ENCODE results near the gene TNNC1. TPM values are rescaled to one million over a fixed set of nuclear protein-coding genes. Genes with fewer than 3 reads are reported as not detected.

The TNNC1 gene
- total and polyA plus RNA-seq, 2 of the 13 experiments (the other 11 are each of a cell fraction or from before 2014, with no cell fraction given): 11.8 to 36.4 TPM

DNA sequence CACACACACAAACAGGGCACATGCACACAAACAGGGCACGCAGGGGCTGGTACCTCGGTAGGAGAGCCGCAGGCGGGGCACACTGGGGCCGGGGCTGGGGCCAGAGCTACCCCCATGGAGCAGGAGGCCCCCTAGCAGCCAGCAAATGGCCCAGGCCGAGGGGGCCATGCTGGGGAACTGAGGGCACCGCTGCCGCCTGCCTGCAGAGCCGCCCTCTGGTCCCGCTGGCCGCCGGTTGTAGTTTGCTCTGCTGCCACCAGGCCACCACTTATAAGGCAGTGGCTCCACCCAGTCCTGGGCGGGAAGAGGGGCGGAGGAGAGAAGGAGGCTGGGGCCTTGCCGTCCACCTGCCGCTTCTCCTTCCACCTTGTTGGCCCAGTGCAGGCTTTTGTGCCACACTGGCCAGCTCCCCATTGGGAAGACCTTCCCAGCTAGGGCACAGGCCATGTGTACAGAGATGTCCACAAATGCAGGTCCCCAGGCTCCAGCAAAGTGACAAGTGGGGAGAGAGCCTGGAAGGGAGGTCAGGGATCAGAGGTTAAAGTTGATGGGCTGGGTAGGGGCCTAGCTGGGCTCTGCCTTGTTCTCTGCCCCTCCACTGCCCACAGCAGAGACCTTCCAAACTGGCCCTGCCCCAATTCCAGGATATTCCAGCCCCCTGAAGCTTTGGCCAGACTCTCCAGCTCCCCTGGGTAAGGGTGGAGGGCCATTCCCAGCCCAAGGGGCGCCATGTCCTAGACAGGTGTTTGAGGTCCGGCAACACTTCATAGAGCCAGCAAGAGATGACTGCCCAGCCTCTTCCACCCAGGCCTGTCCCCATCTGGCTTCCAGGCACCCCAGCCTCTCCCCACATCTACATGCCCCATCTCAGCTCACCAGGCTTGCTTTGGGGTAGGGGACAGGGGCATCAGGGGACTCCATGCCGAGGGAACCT, 8.7 kb downstream of the TNNC1 start, which contains the start of gene SEMA3G (continued):
- TF ChIP-seq, protein P1, sequence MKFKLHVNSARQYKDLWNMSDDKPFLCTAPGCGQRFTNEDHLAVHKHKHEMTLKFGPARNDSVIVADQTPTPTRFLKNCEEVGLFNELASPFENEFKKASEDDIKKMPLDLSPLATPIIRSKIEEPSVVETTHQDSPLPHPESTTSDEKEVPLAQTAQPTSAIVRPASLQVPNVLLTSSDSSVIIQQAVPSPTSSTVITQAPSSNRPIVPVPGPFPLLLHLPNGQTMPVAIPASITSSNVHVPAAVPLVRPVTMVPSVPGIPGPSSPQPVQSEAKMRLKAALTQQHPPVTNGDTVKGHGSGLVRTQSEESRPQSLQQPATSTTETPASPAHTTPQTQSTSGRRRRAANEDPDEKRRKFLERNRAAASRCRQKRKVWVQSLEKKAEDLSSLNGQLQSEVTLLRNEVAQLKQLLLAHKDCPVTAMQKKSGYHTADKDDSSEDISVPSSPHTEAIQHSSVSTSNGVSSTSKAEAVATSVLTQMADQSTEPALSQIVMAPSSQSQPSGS (CRISPR knock-in tag; IDR thresholded peaks at IDR 0.05): no peak
- TF ChIP-seq RELA (CRISPR knock-in tag; IDR thresholded peaks at IDR 0.05) (no peak), HOXA7 (CRISPR knock-in tag; IDR thresholded peaks at IDR 0.05) (no peak), ZNF234 (CRISPR knock-in tag; conservative IDR thresholded peaks at IDR 0.05) (no peak), KDM2A (CRISPR knock-in tag; IDR thresholded peaks at IDR 0.05; ENCODE audit: borderline replicate concordance, low read depth) (no peak), GABPA (IDR thresholded peaks at IDR 0.05; ENCODE audit: low read depth, low read length) (no peak), GABPA (CRISPR knock-in tag; IDR thresholded peaks at IDR 0.05; ENCODE audit: low read depth) (no peak), ISX (CRISPR knock-in tag; conservative IDR thresholded peaks at IDR 0.05) (no peak), HOXD1 (CRISPR knock-in tag; IDR thresholded peaks at IDR 0.05) (no peak), ATF1 (CRISPR knock-in tag; IDR thresholded peaks at IDR 0.05) (no peak), ZNF256 (CRISPR knock-in tag; conservative IDR thresholded peaks at IDR 0.05) (no peak), ZNF138 (CRISPR knock-in tag; IDR thresholded peaks at IDR 0.05; ENCODE audit: low read depth) (no peak), ZMAT3 (CRISPR knock-in tag; conservative IDR thresholded peaks at IDR 0.05) (peak; percentile 47; the same call in 1 of the 2 replicates), FOSL1 (CRISPR knock-in tag; IDR thresholded peaks at IDR 0.05; ENCODE audit: borderline replicate concordance) (no peak)
- TF ChIP-seq, protein P2, sequence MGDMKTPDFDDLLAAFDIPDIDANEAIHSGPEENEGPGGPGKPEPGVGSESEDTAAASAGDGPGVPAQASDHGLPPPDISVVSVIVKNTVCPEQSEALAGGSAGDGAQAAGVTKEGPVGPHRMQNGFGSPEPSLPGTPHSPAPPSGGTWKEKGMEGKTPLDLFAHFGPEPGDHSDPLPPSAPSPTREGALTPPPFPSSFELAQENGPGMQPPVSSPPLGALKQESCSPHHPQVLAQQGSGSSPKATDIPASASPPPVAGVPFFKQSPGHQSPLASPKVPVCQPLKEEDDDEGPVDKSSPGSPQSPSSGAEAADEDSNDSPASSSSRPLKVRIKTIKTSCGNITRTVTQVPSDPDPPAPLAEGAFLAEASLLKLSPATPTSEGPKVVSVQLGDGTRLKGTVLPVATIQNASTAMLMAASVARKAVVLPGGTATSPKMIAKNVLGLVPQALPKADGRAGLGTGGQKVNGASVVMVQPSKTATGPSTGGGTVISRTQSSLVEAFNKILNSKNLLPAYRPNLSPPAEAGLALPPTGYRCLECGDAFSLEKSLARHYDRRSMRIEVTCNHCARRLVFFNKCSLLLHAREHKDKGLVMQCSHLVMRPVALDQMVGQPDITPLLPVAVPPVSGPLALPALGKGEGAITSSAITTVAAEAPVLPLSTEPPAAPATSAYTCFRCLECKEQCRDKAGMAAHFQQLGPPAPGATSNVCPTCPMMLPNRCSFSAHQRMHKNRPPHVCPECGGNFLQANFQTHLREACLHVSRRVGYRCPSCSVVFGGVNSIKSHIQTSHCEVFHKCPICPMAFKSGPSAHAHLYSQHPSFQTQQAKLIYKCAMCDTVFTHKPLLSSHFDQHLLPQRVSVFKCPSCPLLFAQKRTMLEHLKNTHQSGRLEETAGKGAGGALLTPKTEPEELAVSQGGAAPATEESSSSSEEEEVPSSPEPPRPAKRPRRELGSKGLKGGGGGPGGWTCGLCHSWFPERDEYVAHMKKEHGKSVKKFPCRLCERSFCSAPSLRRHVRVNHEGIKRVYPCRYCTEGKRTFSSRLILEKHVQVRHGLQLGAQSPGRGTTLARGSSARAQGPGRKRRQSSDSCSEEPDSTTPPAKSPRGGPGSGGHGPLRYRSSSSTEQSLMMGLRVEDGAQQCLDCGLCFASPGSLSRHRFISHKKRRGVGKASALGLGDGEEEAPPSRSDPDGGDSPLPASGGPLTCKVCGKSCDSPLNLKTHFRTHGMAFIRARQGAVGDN (CRISPR knock-in tag; IDR thresholded peaks at IDR 0.05): peak; percentile 93
- TF ChIP-seq, protein P3, sequence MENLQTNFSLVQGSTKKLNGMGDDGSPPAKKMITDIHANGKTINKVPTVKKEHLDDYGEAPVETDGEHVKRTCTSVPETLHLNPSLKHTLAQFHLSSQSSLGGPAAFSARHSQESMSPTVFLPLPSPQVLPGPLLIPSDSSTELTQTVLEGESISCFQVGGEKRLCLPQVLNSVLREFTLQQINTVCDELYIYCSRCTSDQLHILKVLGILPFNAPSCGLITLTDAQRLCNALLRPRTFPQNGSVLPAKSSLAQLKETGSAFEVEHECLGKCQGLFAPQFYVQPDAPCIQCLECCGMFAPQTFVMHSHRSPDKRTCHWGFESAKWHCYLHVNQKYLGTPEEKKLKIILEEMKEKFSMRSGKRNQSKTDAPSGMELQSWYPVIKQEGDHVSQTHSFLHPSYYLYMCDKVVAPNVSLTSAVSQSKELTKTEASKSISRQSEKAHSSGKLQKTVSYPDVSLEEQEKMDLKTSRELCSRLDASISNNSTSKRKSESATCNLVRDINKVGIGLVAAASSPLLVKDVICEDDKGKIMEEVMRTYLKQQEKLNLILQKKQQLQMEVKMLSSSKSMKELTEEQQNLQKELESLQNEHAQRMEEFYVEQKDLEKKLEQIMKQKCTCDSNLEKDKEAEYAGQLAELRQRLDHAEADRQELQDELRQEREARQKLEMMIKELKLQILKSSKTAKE (CRISPR knock-in tag; IDR thresholded peaks at IDR 0.05; ENCODE audit: borderline replicate concordance): no peak
- TF ChIP-seq, protein P4, sequence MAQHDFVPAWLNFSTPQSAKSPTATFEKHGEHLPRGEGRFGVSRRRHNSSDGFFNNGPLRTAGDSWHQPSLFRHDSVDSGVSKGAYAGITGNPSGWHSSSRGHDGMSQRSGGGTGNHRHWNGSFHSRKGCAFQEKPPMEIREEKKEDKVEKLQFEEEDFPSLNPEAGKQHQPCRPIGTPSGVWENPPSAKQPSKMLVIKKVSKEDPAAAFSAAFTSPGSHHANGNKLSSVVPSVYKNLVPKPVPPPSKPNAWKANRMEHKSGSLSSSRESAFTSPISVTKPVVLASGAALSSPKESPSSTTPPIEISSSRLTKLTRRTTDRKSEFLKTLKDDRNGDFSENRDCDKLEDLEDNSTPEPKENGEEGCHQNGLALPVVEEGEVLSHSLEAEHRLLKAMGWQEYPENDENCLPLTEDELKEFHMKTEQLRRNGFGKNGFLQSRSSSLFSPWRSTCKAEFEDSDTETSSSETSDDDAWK (CRISPR knock-in tag; IDR thresholded peaks at IDR 0.05): no peak
- TF ChIP-seq, protein P5, sequence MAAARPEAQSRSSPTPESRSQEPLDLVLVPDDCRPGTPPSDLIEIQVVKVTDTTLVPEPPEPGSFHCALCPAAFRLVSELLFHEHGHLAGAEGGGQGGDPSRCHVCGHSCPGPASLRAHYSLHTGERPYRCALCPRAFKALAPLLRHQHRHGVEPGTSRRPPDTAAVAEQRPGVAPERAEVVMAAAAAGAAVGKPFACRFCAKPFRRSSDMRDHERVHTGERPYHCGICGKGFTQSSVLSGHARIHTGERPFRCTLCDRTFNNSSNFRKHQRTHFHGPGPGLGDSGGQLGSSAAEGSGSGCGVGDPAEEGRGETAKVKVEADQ (CRISPR knock-in tag; IDR thresholded peaks at IDR 0.05; ENCODE audit: borderline replicate concordance): no peak

All from HepG2 (cell line).